ENCODE results near the gene TEF.

The TEF gene

GRCh38 chr22:41359376-41359775, 22.4 kb upstream of the TEF start:
- TF ChIP-seq CTCF (IDR thresholded peaks at IDR 0.05; ENCODE audit: insufficient read depth, low read length, poor library complexity, severe bottlenecking) (no peak), EZH2phosphoT487 (conservative IDR thresholded peaks at IDR 0.05; ENCODE audit: low read length) (no peak)
- no peaks in the 10 kb centered on the region for H3K36me3 ChIP-seq (ENCODE audit: low read length)
- H4K20me1 ChIP-seq (ENCODE audit: low read depth, low read length): no peaks in the 10 kb centered on the region
- H3K27ac ChIP-seq (ENCODE audit: low read depth, low read length): no peak overlapping the region
- no peaks in the 10 kb centered on the region for H3K9me3 ChIP-seq (ENCODE audit: insufficient read depth, low read length)
- no peak overlapping the region for H3K9ac ChIP-seq (ENCODE audit: low read length)
- H3F3A ChIP-seq (ENCODE audit: insufficient read depth): no peaks in the 10 kb centered on the region
- no peak overlapping the region for H3K4me2 ChIP-seq (ENCODE audit: low read depth, low read length, poor library complexity, severe bottlenecking)
- no peak overlapping the region for H2AFZ ChIP-seq (ENCODE audit: low read depth, low read length, severe bottlenecking)
- H3K4me3 ChIP-seq (ENCODE audit: insufficient read depth, low read length, poor library complexity, severe bottlenecking): no peak overlapping the region
- no peaks in the 10 kb centered on the region for H3K79me2 ChIP-seq (ENCODE audit: insufficient read depth, low read length)
- no peaks in the 10 kb centered on the region for H3K27me3 ChIP-seq (ENCODE audit: low read length)
- no peaks in the 10 kb centered on the region for H3K9me2 ChIP-seq (replicated peaks; ENCODE audit: insufficient read depth, low read length)

GRCh38 chr22:41360126-41360525, 21.6 kb upstream of the TEF start:
- TF ChIP-seq EZH2phosphoT487 (conservative IDR thresholded peaks at IDR 0.05; ENCODE audit: low read length) (no peak), CTCF (IDR thresholded peaks at IDR 0.05; ENCODE audit: insufficient read depth, low read length, poor library complexity, severe bottlenecking) (no peak)
- Histone ChIP-seq H3K4me3 (ENCODE audit: insufficient read depth, low read length, poor library complexity, severe bottlenecking) (no peak overlapping the region), H3K27me3 (ENCODE audit: low read length) (no peaks in the 10 kb centered on the region), H4K20me1 (ENCODE audit: low read depth, low read length) (no peaks in the 10 kb centered on the region), H2AFZ (ENCODE audit: low read depth, low read length, severe bottlenecking) (no peak overlapping the region), H3K36me3 (ENCODE audit: low read length) (no peaks in the 10 kb centered on the region), H3K9me3 (ENCODE audit: insufficient read depth, low read length) (no peaks in the 10 kb centered on the region), H3K9ac (ENCODE audit: low read length) (no peak overlapping the region), H3K27ac (ENCODE audit: low read depth, low read length) (no peak overlapping the region), H3K9me2 (replicated peaks; ENCODE audit: insufficient read depth, low read length) (no peaks in the 10 kb centered on the region), H3K79me2 (ENCODE audit: insufficient read depth, low read length) (no peaks in the 10 kb centered on the region), H3F3A (ENCODE audit: insufficient read depth) (no peaks in the 10 kb centered on the region), H3K4me2 (ENCODE audit: low read depth, low read length, poor library complexity, severe bottlenecking) (no peak overlapping the region)

- Histone ChIP-seq H3K79me2 (ENCODE audit: insufficient read depth, low read length) (no peaks in the 10 kb centered on the region), H3K4me2 (ENCODE audit: low read depth, low read length, poor library complexity, severe bottlenecking) (no peak overlapping the region), H3K36me3 (ENCODE audit: low read length) (no peaks in the 10 kb centered on the region), H3K9me2 (replicated peaks; ENCODE audit: insufficient read depth, low read length) (no peaks in the 10 kb centered on the region), H3K27me3 (ENCODE audit: low read length) (no peaks in the 10 kb centered on the region), H3K9ac (ENCODE audit: low read length) (no peak overlapping the region), H3F3A (ENCODE audit: insufficient read depth) (no peaks in the 10 kb centered on the region), H2AFZ (ENCODE audit: low read depth, low read length, severe bottlenecking) (no peak overlapping the region), H3K9me3 (ENCODE audit: insufficient read depth, low read length) (no peaks in the 10 kb centered on the region), H3K4me3 (ENCODE audit: insufficient read depth, low read length, poor library complexity, severe bottlenecking) (no peak overlapping the region), H3K27ac (ENCODE audit: low read depth, low read length) (no peak overlapping the region), H4K20me1 (ENCODE audit: low read depth, low read length) (no peaks in the 10 kb centered on the region)
- TF ChIP-seq EZH2phosphoT487 (conservative IDR thresholded peaks at IDR 0.05; ENCODE audit: low read length) (no peak), CTCF (IDR thresholded peaks at IDR 0.05; ENCODE audit: insufficient read depth, low read length, poor library complexity, severe bottlenecking) (no peak)
Measured at GRCh38 chr22:41361716-41362310, 19.9 kb upstream of the TEF start.

Data from SU-DHL-6 (cell line).